Muscle layer of colon (tissue), 2 donors: Measurements from ENCODE around the gene S100Z.

Source experiments
- H3K27ac ChIP-seq: one replicate; pipeline ENCODE4 v1.7.0; 2013; ENCODE audit warnings: low read depth, mild to moderate bottlenecking, low read length, moderate library complexity
- H3K27me3 ChIP-seq, 2 donors: one replicate each; pipeline ENCODE4 v1.7.0; 2013; ENCODE audit warnings: low read length in 2 of 2, mild to moderate bottlenecking in 2 of 2; ENCODE audit not compliant: insufficient read depth in 2 of 2, control insufficient read depth in 1 of 2
- H3K36me3 ChIP-seq: one replicate; pipeline ENCODE4 v1.7.0; 2013; ENCODE audit warnings: mild to moderate bottlenecking, low read length; ENCODE audit not compliant: insufficient read depth
- H3K4me1 ChIP-seq: one replicate; pipeline ENCODE4 v1.7.0; 2013; ENCODE audit warnings: mild to moderate bottlenecking, low read length; ENCODE audit not compliant: insufficient read depth
- H3K4me3 ChIP-seq, 2 donors: one replicate each; pipeline ENCODE4 v1.7.0; 2013; ENCODE audit warnings: low read length in 2 of 2, low read depth in 1 of 2, mild to moderate bottlenecking in 1 of 2, moderate library complexity in 1 of 2
- H3K9ac ChIP-seq: one replicate; pipeline ENCODE4 v1.7.0; 2013; ENCODE audit warnings: low read length
- H3K9me3 ChIP-seq: one replicate; pipeline ENCODE4 v1.7.0; 2013; ENCODE audit warnings: mild to moderate bottlenecking, low read length
- donor health status: abdominal sarcoma.
- donor health status: Adenocarcinoma of cecum.

Gene S100Z

DNA sequence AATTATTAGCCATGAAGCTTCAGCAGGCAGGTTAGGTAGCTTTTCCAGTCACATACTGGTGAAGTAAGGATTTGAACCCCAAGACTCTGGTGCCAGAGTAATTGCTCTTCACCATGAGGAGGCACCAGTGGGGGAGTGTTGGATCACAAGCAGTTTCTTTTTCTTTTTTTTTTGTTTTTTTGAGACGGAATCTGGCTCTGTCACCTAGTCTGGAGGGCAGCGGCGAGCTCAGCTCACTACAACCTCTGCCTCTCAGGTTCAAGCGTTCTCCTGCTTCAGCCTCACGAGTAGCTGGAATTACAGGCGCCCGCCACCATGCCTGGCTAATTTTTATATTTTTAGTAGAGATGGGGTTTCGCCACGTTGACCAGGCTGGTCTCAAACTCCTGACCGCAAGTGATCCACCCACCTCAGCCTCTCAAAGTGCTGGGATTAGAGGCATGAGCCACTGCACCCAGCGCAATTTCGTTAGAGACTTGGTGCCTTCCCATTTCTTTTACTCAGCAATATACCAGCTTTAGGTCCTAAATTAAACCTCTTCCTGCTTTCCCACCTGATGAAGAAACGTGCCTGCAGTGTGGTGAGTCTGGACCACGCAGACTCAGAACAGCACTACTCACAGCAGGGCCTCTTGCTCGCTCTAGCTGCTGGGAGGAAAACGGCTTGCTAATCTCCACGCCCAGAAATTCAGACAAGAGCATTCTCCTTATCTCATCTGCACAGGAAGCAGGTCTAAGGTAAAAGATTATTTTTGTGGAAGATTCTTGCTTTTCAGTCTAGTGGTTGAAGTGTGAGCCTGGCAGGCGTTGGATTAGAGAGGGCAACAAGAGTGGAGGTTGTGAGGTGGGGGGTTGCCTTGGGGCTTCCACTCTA, at the start of gene S100Z:
S100Z (plus strand) TSS at position 596 of the 873 bp plus-strand sequence. CDS start 25,346 bp downstream, outside the sequence.
- Histone ChIP-seq H3K4me3 (no peak within 1 kb of the TSS), H3K27ac (no peak within 1 kb of the TSS), H3K9ac (no peak within 1 kb of the TSS)

DNA sequence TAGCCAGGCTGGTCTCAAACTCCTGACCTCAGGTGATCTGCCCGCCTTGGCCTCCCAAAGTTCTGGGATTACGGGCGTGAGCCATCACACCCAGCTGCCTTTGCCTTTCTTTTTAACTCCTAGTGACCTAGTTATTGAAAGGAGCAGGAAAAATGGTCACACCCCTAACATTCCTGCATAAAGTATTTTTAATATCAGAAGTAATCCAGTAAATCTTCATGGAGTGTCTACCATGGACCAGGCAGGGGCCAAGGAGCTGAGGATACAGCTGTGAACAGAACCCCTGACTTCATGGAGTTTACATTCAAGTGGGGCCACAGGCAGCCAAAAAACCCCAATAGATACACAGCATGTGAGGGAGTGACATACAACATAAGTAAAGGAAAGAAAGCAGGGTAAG, 49.2 kb upstream of the S100Z start:
- no peaks in the 10 kb centered on the region for H3K4me1 ChIP-seq
- no peak overlapping the region for H3K9ac ChIP-seq
- H3K36me3 ChIP-seq, result no peaks in the 10 kb centered on the region
- no peak overlapping the region for H3K4me3 ChIP-seq
- no peak overlapping the region for H3K27ac ChIP-seq
- no peaks in the 10 kb centered on the region for H3K27me3 ChIP-seq
- H3K9me3 ChIP-seq, result no peaks in the 10 kb centered on the region

More for the DNA sequence above, at the start of gene S100Z:
- Histone ChIP-seq H3K4me1 (no peaks in the 10 kb centered on the region), H3K9me3 (no peaks in the 10 kb centered on the region), H3K36me3 (no peaks in the 10 kb centered on the region), H3K27me3 (no peaks in the 10 kb centered on the region)

DNA sequence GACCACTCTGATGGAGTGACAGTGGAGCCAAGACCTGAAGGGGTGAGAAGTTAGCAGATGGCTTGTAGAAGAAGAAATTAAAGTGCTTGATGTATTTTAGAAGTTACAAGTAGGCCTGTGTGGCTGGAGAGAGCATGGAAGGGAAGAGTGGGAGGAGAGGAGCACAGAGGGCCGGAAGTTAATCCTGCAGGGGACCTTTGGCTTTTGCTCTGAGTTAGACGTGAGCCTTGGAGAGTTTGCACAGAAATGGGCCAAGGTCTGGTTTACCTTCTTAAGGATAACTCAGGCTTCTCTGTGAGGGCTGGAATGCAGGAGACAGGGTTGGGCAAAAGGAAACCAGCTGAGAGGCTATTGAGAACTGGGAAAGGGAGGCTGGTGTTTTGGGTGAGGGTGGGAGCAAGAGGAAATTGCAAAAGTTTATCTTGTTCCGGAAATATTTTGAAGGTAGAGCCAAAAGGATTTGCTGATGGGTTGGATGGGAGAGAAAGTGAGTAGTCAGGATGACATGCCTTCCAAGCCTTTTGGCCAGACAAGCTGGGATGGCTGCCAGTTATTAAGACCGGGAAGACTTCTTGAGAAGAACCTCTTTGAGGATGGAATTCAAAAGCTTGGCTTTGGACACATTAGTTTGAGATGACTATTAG, 48.5 kb upstream of the S100Z start:
- Histone ChIP-seq H3K4me3 (no peak overlapping the region), H3K9me3 (no peaks in the 10 kb centered on the region), H3K9ac (no peak overlapping the region), H3K27me3 (no peaks in the 10 kb centered on the region), H3K4me1 (no peaks in the 10 kb centered on the region), H3K36me3 (no peaks in the 10 kb centered on the region), H3K27ac (no peak overlapping the region)

DNA sequence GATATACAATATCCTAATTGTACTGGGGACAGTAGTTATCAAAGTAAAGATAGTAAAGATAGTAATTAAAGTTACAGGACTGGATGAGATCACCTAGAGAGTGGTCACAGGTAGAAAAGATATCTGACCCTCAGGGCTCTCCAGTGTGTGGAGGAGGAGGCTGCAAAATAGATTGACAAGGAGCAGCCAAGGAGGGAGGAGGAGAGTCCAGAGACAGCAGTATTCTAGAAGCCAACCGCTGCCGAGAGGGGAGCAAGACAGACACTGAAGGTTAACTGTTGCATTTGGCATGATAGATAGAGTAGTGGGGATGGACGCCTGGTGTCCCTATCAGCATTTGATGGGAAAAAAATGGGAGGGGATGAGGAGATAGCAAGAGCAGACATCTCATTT, 48.0 kb upstream of the S100Z start:
- Histone ChIP-seq H3K27me3 (no peaks in the 10 kb centered on the region), H3K36me3 (no peaks in the 10 kb centered on the region), H3K4me3 (no peak overlapping the region), H3K9me3 (no peaks in the 10 kb centered on the region), H3K27ac (no peak overlapping the region), H3K4me1 (no peaks in the 10 kb centered on the region), H3K9ac (no peak overlapping the region)

DNA sequence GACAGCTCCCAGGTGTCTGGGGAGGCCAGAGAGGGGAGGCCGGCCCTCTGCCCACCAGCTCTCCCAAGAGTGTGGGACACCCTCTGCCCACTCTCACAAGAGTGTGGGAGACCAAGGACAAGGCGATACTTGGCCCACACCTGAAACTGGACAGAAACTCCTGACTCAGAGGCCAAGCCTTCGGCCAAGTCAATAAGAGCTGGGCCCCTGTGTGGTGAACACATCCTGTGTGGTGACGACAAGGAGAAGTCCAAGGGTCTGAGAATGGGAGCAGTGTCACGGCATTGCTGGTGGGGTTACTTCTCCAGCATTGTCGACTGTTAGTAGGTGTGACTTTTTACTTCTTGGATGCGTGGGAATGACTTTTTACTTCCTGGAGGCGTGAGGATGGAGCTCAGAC, 45.5 kb upstream of the S100Z start:
- Histone ChIP-seq H3K9me3 (no peaks in the 10 kb centered on the region), H3K27me3 (no peaks in the 10 kb centered on the region), H3K9ac (no peak overlapping the region), H3K36me3 (no peaks in the 10 kb centered on the region), H3K4me3 (no peak overlapping the region), H3K4me1 (no peaks in the 10 kb centered on the region), H3K27ac (no peak overlapping the region)

DNA sequence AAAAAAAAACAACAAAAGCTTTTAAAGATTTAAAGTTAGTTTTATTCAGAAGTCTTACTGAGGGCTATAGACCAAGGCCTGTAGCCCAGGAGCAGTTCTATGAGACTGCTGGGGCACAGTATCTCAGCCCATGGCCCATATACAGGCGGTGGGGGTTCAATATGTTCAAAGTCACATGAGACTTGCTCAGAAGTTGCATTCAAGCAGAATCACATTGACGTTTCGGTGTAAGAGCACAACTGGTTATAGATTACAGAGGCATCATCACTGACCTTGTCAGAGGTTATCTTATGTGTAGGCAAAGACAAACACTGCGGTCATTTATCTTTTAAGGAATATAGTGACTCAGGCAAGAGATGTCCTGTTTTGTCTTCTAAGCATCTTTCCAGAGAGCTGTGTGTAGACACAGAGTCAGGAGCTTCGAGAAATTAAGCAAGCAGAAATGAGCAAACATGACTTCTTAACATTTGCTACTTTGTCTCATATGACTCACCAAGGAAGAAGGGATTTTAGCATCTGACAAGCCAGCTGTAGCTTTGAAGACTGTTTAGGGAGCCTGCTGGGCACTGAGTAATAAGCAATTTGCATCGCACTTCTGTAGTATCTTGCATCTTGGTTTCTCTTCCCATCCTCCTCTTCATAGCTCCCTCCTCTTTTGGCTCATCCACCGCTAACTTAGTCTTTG, 43.9 kb upstream of the S100Z start:
- Histone ChIP-seq H3K9ac (no peak overlapping the region), H3K27me3 (no peaks in the 10 kb centered on the region), H3K36me3 (no peaks in the 10 kb centered on the region), H3K9me3 (no peaks in the 10 kb centered on the region), H3K4me1 (no peaks in the 10 kb centered on the region), H3K27ac (no peak overlapping the region), H3K4me3 (no peak overlapping the region)

DNA sequence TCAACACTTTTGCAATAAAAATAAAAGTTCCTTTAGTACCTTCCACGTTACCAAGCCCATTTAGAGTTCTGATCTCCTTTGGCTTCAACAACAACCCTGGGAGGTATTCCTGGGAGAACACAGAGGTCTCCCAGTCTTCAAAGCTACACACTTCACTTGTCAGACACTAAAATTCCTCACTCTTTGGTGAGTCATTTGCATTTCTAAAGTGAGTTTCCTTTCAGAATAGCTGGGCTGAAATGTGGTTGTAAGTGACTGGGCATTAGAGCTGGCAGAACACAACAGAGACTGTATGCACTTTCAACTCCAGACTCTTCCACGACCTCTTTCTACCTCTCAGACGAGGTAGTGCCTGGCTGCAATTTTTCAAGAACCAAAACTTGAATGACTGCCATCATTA, 42.5 kb upstream of the S100Z start:
- Histone ChIP-seq H3K9me3 (no peaks in the 10 kb centered on the region), H3K36me3 (no peaks in the 10 kb centered on the region), H3K4me3 (no peak overlapping the region), H3K27ac (no peak overlapping the region), H3K27me3 (no peaks in the 10 kb centered on the region), H3K9ac (no peak overlapping the region), H3K4me1 (no peaks in the 10 kb centered on the region)

DNA sequence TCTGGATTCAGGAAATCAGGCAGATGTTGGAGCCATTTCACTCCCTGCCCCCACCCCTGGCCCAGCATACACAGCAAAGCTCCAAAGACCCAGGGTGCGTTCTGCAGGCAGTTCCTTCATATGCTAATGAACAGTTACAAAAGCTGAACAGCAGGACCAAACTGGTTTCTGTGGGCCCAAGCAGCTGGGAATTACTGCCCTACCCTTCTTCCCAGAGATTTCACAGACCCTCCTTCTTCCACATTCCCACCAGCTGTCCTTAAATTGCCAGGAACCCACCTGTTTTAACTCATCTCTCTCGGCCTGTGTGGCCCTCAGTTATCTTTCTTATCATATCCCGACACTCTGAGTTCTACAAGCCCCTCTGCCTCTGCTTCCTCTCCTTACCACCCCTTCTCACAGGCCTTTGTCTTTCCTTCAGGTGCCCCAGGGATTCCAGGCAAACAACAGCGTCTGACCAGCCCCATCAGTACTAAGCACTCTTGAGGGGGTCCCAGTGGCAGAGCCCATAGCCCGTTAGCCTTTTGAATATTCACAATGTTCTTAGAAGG, 41.6 kb upstream of the S100Z start:
- H3K27ac ChIP-seq, result no peak overlapping the region
- no peaks in the 10 kb centered on the region for H3K36me3 ChIP-seq
- no peak overlapping the region for H3K9ac ChIP-seq
- H3K9me3 ChIP-seq, result no peaks in the 10 kb centered on the region
- no peak overlapping the region for H3K4me3 ChIP-seq
- H3K27me3 ChIP-seq, result no peaks in the 10 kb centered on the region
- H3K4me1 ChIP-seq, result no peaks in the 10 kb centered on the region

DNA sequence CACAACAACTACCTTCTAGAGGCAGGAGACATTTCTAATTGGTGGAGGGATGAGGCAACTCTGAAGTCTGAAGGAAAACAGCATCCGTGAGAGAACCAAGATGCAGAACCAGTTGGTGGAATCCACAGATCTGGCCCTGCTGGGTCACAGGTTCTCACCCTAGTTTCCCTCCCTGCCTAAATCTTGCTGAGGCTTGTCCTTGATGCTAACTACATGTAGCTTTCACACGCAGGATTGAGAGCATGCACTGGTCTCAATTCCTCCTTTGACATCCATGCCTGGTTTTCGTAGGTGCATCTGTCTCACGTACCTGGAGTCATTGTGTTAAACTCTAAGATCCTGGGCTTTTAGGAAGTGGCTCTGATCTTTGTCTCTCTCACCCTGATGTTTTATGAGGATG, 40.7 kb upstream of the S100Z start:
- Histone ChIP-seq H3K27me3 (no peaks in the 10 kb centered on the region), H3K4me3 (no peak overlapping the region), H3K36me3 (no peaks in the 10 kb centered on the region), H3K9ac (no peak overlapping the region), H3K4me1 (no peaks in the 10 kb centered on the region), H3K27ac (no peak overlapping the region), H3K9me3 (no peaks in the 10 kb centered on the region)

DNA sequence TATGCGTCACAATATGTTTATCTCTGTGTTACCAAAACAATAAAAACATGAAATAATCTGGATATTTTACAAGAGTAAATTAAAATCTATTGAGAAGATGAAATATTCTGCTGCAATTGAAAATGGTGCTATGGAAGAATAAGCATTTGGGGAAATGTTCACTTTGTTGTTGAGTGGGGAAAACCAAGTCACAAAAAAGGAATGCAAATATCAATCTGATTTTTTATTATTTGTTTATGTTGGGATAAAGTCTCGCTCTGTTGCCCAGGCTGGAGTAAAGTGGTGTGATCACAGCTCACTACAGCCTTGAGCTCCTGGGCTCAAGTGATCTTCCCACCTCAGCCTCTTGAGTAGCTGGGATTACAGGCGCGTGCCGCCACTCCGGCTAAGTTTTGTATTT, 39.6 kb upstream of the S100Z start:
- no peak overlapping the region for H3K4me3 ChIP-seq
- H3K27ac ChIP-seq, result no peak overlapping the region
- no peak overlapping the region for H3K9ac ChIP-seq
- H3K27me3 ChIP-seq, result no peaks in the 10 kb centered on the region
- no peaks in the 10 kb centered on the region for H3K36me3 ChIP-seq
- H3K4me1 ChIP-seq, result no peaks in the 10 kb centered on the region
- H3K9me3 ChIP-seq, result no peaks in the 10 kb centered on the region

DNA sequence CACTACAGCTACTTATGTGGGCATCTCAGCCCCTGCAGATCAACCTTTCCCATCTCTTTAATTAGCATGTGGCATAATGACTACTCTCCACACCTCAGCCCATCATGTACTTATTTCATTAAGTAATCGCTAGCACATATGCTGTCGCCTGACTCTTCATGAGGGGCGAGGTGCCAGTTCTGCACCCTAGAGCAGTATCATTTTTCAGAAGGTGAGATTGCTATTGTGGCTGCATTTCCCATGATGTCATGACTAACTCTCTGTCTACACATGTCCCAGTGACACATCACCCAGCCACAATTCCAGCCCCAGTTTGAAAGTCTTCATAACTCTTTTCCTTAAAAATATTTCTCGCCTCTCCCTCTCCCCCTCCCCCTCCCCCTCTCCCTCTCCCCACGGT, 38.6 kb upstream of the S100Z start:
- Histone ChIP-seq H3K36me3 (no peaks in the 10 kb centered on the region), H3K9ac (no peak overlapping the region), H3K27me3 (no peaks in the 10 kb centered on the region), H3K9me3 (no peaks in the 10 kb centered on the region), H3K4me1 (no peaks in the 10 kb centered on the region), H3K4me3 (no peak overlapping the region), H3K27ac (no peak overlapping the region)
